Measurements from ENCODE around the gene CENPP. TPM values are rescaled to one million over a fixed set of nuclear protein-coding genes. Genes with fewer than 3 reads are reported as not detected.

The CENPP gene
- total RNA-seq, 1 donor from 2014 or later: 1.3 TPM

DNA sequence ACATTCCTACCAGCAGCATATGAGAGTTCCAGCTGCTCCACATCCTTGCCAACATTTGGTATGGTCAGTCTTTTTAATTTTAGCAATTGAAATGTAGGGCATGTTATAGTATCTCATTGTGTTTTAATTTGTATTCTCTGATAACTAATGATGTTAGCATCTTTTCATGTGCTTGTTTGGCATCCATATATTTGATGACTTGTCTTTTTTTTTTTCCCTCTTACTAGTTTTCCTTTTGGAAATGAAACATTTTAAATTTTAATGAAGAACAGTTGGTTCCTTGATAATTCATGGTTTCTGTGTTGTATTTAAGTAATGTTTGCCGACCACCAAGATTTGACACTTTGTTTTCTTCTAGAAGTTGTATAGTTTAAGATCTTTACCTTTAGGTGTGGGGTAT, 69.9 kb downstream of the CENPP start:
- Histone ChIP-seq H3K4me3 (ENCODE audit: low read depth, low read length) (no peak overlapping the region), H3K36me3 (ENCODE audit: control insufficient read depth, insufficient read depth, low read length) (no peaks in the 10 kb centered on the region), H3K27me3 (ENCODE audit: control insufficient read depth, insufficient read depth, low read length) (no peaks in the 10 kb centered on the region)
- TF ChIP-seq CTCF (IDR thresholded peaks at IDR 0.05; ENCODE audit: insufficient read depth, low read length, severe bottlenecking): no peak
- FAIRE-seq (no peak), DNase-seq (ENCODE audit: low read depth) (no peak)

DNA sequence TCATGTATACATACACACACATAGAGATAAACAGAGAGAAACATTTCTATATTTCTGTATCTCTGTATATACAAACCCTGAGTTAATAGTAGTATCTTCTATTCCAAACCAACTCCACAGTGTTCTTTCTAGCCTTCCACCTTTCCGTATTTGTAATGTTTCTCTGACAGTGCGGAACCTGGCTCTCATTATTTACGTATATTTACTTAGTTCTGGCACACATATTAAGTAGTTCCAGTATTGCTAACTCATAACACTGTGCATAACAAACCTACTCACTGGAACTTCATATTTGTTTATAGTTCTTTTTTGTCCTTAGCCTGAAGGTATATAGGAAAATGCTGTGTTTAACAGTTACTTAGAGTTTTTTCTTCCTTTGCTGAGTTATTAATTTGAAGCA, 72.1 kb downstream of the CENPP start:
- DNase-seq (ENCODE audit: low read depth) (no peak), FAIRE-seq (no peak)
- H3K36me3 ChIP-seq (ENCODE audit: control insufficient read depth, insufficient read depth, low read length): no peaks in the 10 kb centered on the region
- no peak for TF ChIP-seq CTCF (IDR thresholded peaks at IDR 0.05; ENCODE audit: insufficient read depth, low read length, severe bottlenecking)
- no peaks in the 10 kb centered on the region for H3K27me3 ChIP-seq (ENCODE audit: control insufficient read depth, insufficient read depth, low read length)
- H3K4me3 ChIP-seq (ENCODE audit: low read depth, low read length): no peak overlapping the region

GRCh38 chr9:92402360-92402759, 76.6 kb downstream of the CENPP start:
- H3K36me3 ChIP-seq (ENCODE audit: control insufficient read depth, insufficient read depth, low read length): no peaks in the 10 kb centered on the region
- H3K27me3 ChIP-seq (ENCODE audit: control insufficient read depth, insufficient read depth, low read length): no peaks in the 10 kb centered on the region
- no peak for FAIRE-seq
- TF ChIP-seq CTCF (IDR thresholded peaks at IDR 0.05; ENCODE audit: insufficient read depth, low read length, severe bottlenecking): no peak
- DNase-seq (ENCODE audit: low read depth): no peak
- H3K4me3 ChIP-seq (ENCODE audit: low read depth, low read length): no peak overlapping the region

- TF ChIP-seq CTCF (IDR thresholded peaks at IDR 0.05; ENCODE audit: insufficient read depth, low read length, severe bottlenecking): no peak
- Histone ChIP-seq H3K27me3 (ENCODE audit: control insufficient read depth, insufficient read depth, low read length) (no peaks in the 10 kb centered on the region), H3K4me3 (ENCODE audit: low read depth, low read length) (no peak overlapping the region), H3K36me3 (ENCODE audit: control insufficient read depth, insufficient read depth, low read length) (no peaks in the 10 kb centered on the region)
- DNase-seq (ENCODE audit: low read depth): no peak
- no peak for FAIRE-seq
Measured at GRCh38 chr9:92402826-92403745, 77.3 kb downstream of the CENPP start.

- Histone ChIP-seq H3K27me3 (ENCODE audit: control insufficient read depth, insufficient read depth, low read length) (no peaks in the 10 kb centered on the region), H3K4me3 (ENCODE audit: low read depth, low read length) (no peak within 1 kb of the TSS), H3K36me3 (ENCODE audit: control insufficient read depth, insufficient read depth, low read length) (no peaks in the 10 kb centered on the region)
- no peak for TF ChIP-seq CTCF (IDR thresholded peaks at IDR 0.05; ENCODE audit: insufficient read depth, low read length, severe bottlenecking)
- FAIRE-seq (no peak), DNase-seq (ENCODE audit: low read depth) (no peak)
Measured at GRCh38 chr9:92404042-92404836, 78.5 kb downstream of the CENPP start, which contains the start of gene OGN. TSS of gene OGN (minus strand) at chr9:92404578. CDS start at chr9:92403407, 1,171 bp downstream.

Measured in bronchial epithelial cell (primary cell).